Stomach (tissue), 9 donors: Measurements from ENCODE around the gene STYXL2. TPM values are rescaled to one million over a fixed set of nuclear protein-coding genes. Genes with fewer than 3 reads are reported as not detected.

Experiments used
- DNase-seq, 2 donors: peaks; one replicate each; pipeline versions ENCODE4 v3.0.0 to v3.0.0-alpha.2; 2013 to 2019
- H3K27ac ChIP-seq, 5 donors: fragments of 200-600 bp in 4 of 5; sonication (generic) in 4 of 5; one replicate each; pipeline ENCODE4 v1.5.1; 2013 to 2019; ENCODE audit warnings: mild to moderate bottlenecking in 1 of 5, moderate library complexity in 1 of 5
- H3K27me3 ChIP-seq, 3 donors: fragments of 200-600 bp; sonication (generic); one replicate each; pipeline ENCODE4 v1.5.1; 2017 to 2019; ENCODE audit warnings: mixed run types in 1 of 3
- H3K36me3 ChIP-seq, 4 donors: fragments of 200-600 bp; sonication (generic); 1 replicate in 3 of 4; 2 replicates in 1 of 4; pipeline ENCODE4 v1.5.1; 2016 to 2019
- H3K4me1 ChIP-seq, 4 donors: fragments of 200-600 bp; sonication (generic); one replicate each; pipeline ENCODE4 v1.5.1; 2016 to 2019
- H3K4me3 ChIP-seq, 4 donors: fragments of 200-600 bp; sonication (generic) in 3 of 4; one replicate each; pipeline ENCODE4 v1.5.1; 2016 to 2019; ENCODE audit warnings: mild to moderate bottlenecking in 1 of 4
- H3K9me3 ChIP-seq, 4 donors: fragments of 200-600 bp; sonication (generic); one replicate each; pipeline ENCODE4 v1.5.1; 2016 to 2019
- EP300 ChIP-seq: sonication (generic); formaldehyde crosslinking; IDR thresholded peaks from one replicate; pipeline ENCODE4 v1.6.1; 2017; ENCODE audit warnings: antibody characterized with exemption
- POLR2A ChIP-seq, 4 donors: fragments of 450-650 bp; IDR thresholded peaks; one replicate each; pipeline ENCODE4 v1.6.1; 2016; ENCODE audit warnings: antibody characterized with exemption in 4 of 4, control low read depth in 2 of 4, mild to moderate bottlenecking in 1 of 4, moderate library complexity in 1 of 4
- POLR2AphosphoS5 ChIP-seq, 3 donors: sonication (generic); formaldehyde crosslinking; IDR thresholded peaks; one replicate each; pipeline ENCODE4 v1.6.1; 2016; ENCODE audit warnings: antibody characterized with exemption in 3 of 3
- WGBS, 5 donors: extraction: QIAGEN DNeasy Blood & Tissue Kit in 3 of 5; methylation state at CpG; one replicate each; pipeline versions ENCODE4 v1.1.5 to v1.1.7; 2013 to 2018; 5-methylcytosine and 5-hydroxymethylcytosine counted together
- intact Hi-C: fragments of 100-400 bp; cut with DNase I; formaldehyde crosslinking; loops from one replicate; pipeline ENCODE4 v1.15.1; 2023; ENCODE audit warnings: low total_unique reads
- polyA plus RNA-seq, 3 donors: library from polyadenylated mRNA; stranded (reverse); fragments of 200-250 nt; gene quantifications; one replicate each; pipeline ENCODE4 v1.2.3, GENCODE V29; 2013
- total RNA-seq, 5 donors: library from RNA; depleted of rRNA; stranded (reverse); fragments of >200 nt; gene quantifications; one replicate each; pipeline versions ENCODE4 v1.1.0 to v1.2.3, GENCODE V29; 2014 to 2016
- TF ChIP-seq, protein P1 (sequence below), 7 experiments: fragments of 450-650 bp in 4 of 7; fragments of 200-600 bp in 3 of 7; sonication (generic) in 3 of 7; IDR thresholded peaks; one replicate each; pipeline ENCODE4 v1.5.1; 2016 to 2019; ENCODE audit warnings: antibody characterized with exemption in 7 of 7, control low read depth in 2 of 7, mild to moderate bottlenecking in 1 of 7
- donor health status: healthy with polysubstance abuse.
- donor health status: Bipolar disorder and iron deficiency.
- donor health status: healthy.

Gene STYXL2
- total and polyA plus RNA-seq, 8 donors = 0.73 TPM; not detected in 7

DNA sequence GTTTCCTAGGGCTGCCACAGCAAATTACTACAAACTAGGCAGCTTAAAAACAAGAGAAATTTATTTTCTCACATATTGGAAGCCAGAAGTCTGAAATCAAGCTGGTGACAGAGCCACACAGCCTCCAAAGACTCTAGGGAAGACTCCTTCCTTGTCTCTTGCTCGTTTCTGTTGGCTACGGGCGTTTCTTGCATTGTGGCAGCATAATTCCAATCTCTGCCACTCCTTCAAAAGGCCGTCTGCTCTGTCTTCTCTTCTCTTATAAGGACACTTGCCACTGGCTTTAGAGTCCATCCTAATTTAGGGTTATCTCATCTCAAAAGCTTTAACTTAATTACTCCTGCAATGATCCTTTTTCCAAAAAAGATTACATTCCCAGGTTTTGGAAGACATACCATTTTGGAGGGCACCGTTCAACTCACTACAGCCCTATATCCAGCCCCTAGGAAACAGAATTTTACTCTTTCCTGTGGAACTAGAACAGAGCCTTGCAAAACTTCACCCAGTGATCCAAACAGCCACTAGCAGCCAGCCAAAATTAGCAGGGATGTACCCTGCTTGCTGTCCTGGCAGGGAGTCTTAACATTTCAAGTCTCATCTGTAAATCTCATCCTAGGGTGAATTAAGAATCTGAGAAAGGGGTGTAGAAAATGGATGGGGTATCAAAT, 9.2 kb downstream of the STYXL2 start:
- H3K27me3 ChIP-seq = peaks cover 0 to 14% (median 0%) of the 10 kb centered on the region in 3 donors
- WGBS, 5 donors = 77 to 84% (median 81%) methylated on average over 5 of the region's 5 CpGs
- no peaks in the 10 kb centered on the region for H3K36me3 ChIP-seq
- TF ChIP-seq EP300 = no peak
- TF ChIP-seq, protein P1, sequence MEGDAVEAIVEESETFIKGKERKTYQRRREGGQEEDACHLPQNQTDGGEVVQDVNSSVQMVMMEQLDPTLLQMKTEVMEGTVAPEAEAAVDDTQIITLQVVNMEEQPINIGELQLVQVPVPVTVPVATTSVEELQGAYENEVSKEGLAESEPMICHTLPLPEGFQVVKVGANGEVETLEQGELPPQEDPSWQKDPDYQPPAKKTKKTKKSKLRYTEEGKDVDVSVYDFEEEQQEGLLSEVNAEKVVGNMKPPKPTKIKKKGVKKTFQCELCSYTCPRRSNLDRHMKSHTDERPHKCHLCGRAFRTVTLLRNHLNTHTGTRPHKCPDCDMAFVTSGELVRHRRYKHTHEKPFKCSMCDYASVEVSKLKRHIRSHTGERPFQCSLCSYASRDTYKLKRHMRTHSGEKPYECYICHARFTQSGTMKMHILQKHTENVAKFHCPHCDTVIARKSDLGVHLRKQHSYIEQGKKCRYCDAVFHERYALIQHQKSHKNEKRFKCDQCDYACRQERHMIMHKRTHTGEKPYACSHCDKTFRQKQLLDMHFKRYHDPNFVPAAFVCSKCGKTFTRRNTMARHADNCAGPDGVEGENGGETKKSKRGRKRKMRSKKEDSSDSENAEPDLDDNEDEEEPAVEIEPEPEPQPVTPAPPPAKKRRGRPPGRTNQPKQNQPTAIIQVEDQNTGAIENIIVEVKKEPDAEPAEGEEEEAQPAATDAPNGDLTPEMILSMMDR (IDR thresholded peaks at IDR 0.05) = no peak
- TF ChIP-seq POLR2A (IDR thresholded peaks at IDR 0.05) = no peak
- TF ChIP-seq POLR2AphosphoS5 (IDR thresholded peaks at IDR 0.05) = no peak
- no peak overlapping the region for H3K27ac ChIP-seq
- no peak for DNase-seq
- no peaks in the 10 kb centered on the region for H3K9me3 ChIP-seq
- no peaks in the 10 kb centered on the region for H3K4me1 ChIP-seq
- intact Hi-C loops = no loop called here
- no peak overlapping the region for H3K4me3 ChIP-seq

DNA sequence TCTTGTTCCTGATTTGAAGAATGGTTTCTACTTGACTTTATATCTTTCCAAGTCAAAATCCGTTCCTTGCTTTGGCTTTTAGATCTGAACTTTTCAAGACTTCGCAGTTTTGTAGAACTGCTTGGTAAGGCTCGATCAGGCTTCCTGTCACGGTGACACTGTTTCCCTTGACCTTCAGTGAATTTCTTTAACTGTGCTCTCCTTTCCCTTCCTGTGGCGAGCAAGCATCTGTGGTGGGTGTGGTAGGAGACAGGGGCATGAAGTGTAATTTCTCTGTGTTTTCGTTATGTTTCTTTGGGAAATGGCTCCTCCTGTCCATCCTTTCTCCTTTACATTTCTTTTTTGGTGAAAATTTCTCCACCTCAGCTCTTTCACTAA, 10.4 kb downstream of the STYXL2 start:
- Histone ChIP-seq H3K36me3 (no peaks in the 10 kb centered on the region), H3K4me3 (no peak overlapping the region), H3K4me1 (no peaks in the 10 kb centered on the region), H3K27me3 (peaks cover 0 to 14% (median 0%) of the 10 kb centered on the region in 3 donors), H3K27ac (no peak overlapping the region), H3K9me3 (no peaks in the 10 kb centered on the region)
- no peak for DNase-seq
- WGBS, 5 donors = 73 to 79% (median 76%) methylated on average over 6 of the region's 6 CpGs
- intact Hi-C loops = no loop called here
- no peak for TF ChIP-seq POLR2AphosphoS5 (IDR thresholded peaks at IDR 0.05)
- no peak for TF ChIP-seq POLR2A (IDR thresholded peaks at IDR 0.05)
- TF ChIP-seq EP300 = no peak
- TF ChIP-seq, protein P1 (IDR thresholded peaks at IDR 0.05) = no peak

DNA sequence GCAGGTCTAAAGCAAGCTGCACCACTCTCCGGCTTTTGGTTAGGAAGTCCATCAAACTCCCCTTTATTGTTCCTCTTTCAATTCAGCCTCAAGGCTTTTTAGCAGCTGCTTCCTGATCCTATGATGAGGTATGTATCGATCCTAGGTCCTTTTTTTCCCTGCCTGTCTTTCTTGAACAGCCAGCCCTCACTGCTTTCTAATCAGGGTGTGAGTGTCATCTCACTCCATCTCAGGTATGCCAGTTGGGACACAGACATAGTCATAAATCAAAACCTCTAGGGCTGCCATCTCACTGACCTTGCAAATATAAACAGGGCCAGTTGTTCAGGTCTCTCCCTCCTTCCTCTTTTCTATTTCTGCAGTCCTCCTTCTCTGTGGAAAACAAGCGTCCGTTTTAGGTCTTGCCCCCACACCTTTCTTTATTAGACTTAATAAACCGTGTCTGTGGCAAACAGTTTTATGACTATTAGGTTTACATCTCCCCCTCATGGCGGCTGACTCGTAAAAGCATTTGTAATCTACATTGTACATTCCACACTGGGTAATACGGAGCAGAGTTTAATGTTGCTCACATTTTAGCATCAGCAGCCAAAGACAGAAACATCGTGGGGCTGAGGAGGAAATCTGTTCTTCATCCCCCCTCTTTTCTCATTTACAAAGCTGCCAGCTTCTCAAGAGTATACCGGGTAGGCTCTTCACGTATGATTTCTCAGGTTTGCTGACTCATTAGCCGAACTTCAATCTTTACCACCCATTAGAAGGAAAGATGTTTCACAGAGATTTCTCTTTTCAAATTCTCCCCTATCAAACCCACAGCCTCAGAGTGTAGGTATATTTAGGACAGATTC, 11.6 kb downstream of the STYXL2 start:
- no peak overlapping the region for H3K4me3 ChIP-seq
- no peak overlapping the region for H3K27ac ChIP-seq
- TF ChIP-seq POLR2AphosphoS5 (IDR thresholded peaks at IDR 0.05) (no peak), POLR2A (IDR thresholded peaks at IDR 0.05) (no peak), EP300 (no peak)
- TF ChIP-seq, protein P1 (IDR thresholded peaks at IDR 0.05) = no peak
- 37 to 54% (median 45%) methylated on average over 12 of the region's 12 CpGs for WGBS, 5 donors
- no peaks in the 10 kb centered on the region for H3K9me3 ChIP-seq
- intact Hi-C loops = no loop called here
- no peaks in the 10 kb centered on the region for H3K4me1 ChIP-seq
- DNase-seq = no peak
- peaks cover 0 to 5% (median 0%) of the 10 kb centered on the region in 3 donors for H3K27me3 ChIP-seq
- no peaks in the 10 kb centered on the region for H3K36me3 ChIP-seq

DNA sequence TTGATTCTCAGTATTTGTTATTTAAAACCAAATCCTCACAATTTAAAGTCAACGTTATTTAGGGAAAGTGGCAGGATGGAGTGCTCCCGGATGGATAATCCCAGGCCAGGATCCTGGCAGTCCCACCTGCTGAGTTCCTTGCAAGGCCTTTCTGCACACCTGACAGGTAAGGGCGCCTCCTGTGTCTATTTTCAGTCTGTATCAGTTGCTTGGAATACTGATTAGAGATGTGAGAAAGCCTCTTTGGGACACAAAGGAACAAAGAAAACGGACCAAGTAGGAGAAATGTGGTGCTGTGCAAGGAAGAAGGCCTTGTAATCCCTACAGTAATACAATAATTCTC, 12.2 kb downstream of the STYXL2 start:
- no peak overlapping the region for H3K4me3 ChIP-seq
- TF ChIP-seq EP300 (no peak), POLR2A (IDR thresholded peaks at IDR 0.05) (no peak), POLR2AphosphoS5 (IDR thresholded peaks at IDR 0.05) (no peak)
- H3K27ac ChIP-seq = no peak overlapping the region
- H3K27me3 ChIP-seq = peaks cover 0 to 5% (median 0%) of the 10 kb centered on the region in 3 donors
- WGBS, 5 donors = 64 to 81% (median 71%) methylated on average over 4 of the region's 4 CpGs
- no peaks in the 10 kb centered on the region for H3K4me1 ChIP-seq
- intact Hi-C loops = no loop called here
- peaks cover 0 to 6% (median 0%) of the 10 kb centered on the region in 4 donors for H3K9me3 ChIP-seq
- DNase-seq = no peak
- H3K36me3 ChIP-seq = no peaks in the 10 kb centered on the region
